ENCODE measurements around the gene CSTF1. TPM values are rescaled to one million over a fixed set of nuclear protein-coding genes. Genes with fewer than 3 reads are reported as not detected.
A peak's percentile ranks its signal among the peaks of the same experiment; 100 is the strongest.
"Not testable (repeated sequence)": the region's sequence is repeated elsewhere in the genome, so short reads cannot be mapped to it uniquely, and the experiment has no call there.

CSTF1 gene
- polyA plus RNA-seq, 6 donors from 2014 or later: 23.6 to 38.0 (median 26.5) TPM

DNA sequence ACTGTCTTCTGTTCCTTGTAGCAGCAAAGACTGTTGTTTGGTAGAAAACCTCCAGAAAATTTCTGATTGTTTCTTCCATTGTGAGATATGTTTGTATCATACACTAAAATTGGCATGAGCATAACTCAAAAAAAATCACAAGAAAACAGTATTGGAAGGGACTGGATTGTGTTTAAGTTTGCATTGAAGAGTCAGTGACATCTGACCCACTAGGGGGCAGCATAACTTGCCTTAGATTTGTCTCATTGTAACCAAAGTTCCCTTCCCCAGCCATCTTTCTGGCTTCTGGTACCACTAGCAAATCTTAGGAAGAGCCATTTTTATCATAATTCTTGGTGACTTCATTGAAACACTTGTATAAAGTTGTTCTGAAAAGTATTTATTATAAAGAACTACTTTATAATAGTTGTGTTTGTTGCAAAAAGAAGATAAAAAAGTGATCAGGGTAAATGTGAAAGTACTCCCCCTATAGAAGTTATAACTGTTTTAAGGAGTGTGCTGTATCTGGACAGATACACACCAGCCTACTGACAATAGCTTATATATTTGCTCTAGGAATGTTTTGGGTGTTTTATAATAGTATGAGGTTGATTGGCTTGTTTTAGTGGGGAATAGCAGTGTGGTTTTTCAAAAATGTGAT lies 7.7 kb downstream of the CSTF1 start:
- Mint-ChIP-seq H3K27me3 (no peaks in the 10 kb centered on the region), H3K27ac (no peak overlapping the region), H3K36me3 (peaks cover 26 to 32% of the 10 kb centered on the region in 2 donors), H3K4me1 (peaks cover 0 to 19% (median 9%) of the 10 kb centered on the region in 3 donors), H3K9me3 (no peaks in the 10 kb centered on the region), H3K4me3 (peak overlapping the region in 1 of 8 donors; percentile 57)
- ATAC-seq (ENCODE audit: low read depth in 2 of 2) (peak; percentile 55 to 73), DNase-seq (peak; percentile 51)

DNA sequence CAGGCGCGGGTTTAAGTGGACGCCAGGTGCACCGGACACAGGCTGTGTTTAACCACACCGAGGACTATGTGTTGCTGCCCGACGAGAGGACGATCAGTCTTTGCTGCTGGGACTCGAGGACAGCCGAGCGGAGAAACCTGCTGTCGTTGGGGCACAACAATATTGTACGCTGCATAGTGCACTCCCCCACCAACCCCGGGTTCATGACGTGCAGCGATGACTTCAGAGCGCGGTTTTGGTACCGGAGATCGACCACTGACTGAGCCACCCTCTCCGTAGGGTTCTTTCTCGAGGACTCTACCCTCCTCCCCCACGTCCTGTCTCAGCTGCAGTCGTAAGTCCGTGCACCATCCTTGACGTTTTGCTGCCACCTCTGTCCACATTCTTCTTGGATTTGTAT lies 11.0 kb downstream of the CSTF1 start:
- H3K4me3 Mint-ChIP-seq: no peak overlapping the region
- no peak for ATAC-seq (ENCODE audit: low read depth in 2 of 2)

DNA sequence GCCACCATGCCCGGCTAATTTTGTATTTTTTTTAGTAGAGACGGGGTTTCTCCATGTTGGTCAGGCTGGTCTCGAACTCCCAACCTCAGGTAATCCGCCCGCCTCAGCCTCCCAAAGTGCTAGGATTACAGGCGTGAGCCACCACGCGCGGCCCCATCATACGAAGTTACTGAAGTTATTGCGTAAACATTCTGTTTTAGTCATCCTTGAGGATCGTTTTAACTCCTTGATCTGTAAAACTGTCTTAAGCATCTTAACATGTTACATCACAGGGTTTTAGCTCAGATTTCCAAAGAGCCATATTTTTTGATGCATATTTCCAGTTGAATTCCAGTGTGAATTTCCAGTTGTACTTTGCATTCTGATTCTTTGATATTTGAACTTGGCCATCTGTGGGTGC lies 12.9 kb downstream of the CSTF1 start:
- H3K27me3 Mint-ChIP-seq; ATAC-seq (ENCODE audit: low read depth in 2 of 2); H3K4me1 Mint-ChIP-seq; H3K4me3 Mint-ChIP-seq; H3K9me3 Mint-ChIP-seq; DNase-seq; H3K27ac Mint-ChIP-seq: not testable (repeated sequence)
- H3K36me3 Mint-ChIP-seq: peaks cover 7 to 15% of the 10 kb centered on the region in 2 donors

More for the DNA sequence above, 11.0 kb downstream of the CSTF1 start:
- peaks cover 0 to 16% (median 0%) of the 10 kb centered on the region in 3 donors for H3K4me1 Mint-ChIP-seq
- no peak for DNase-seq
- no peaks in the 10 kb centered on the region for H3K9me3 Mint-ChIP-seq
- H3K27me3 Mint-ChIP-seq: no peaks in the 10 kb centered on the region
- peaks cover 14 to 27% of the 10 kb centered on the region in 2 donors for H3K36me3 Mint-ChIP-seq
- H3K27ac Mint-ChIP-seq: no peak overlapping the region

DNA sequence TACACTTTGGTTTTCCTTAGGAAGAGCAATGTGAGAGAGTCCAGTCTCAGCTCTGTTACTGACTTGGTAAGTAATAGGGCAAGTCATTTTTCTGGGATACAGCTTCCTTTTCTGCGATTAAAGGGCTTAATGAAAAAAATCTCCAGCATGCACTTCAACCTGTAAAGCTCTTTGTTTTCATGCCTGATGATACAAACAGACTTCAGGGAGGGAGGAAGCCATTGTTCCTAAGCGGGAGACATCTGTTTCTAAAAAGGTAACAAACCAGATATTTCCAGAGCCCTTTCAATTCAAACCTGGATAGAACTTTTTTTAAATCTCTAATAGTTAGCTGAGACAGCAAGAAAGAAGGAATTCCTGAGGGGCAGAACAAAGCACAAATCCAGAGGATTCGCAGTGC lies 14.5 kb downstream of the CSTF1 start:
- Mint-ChIP-seq H3K27me3 (no peaks in the 10 kb centered on the region), H3K4me3 (no peak overlapping the region), H3K36me3 (peaks cover 7 to 14% of the 10 kb centered on the region in 2 donors), H3K4me1 (peaks cover 8 to 17% (median 9%) of the 10 kb centered on the region in 3 donors), H3K9me3 (no peaks in the 10 kb centered on the region), H3K27ac (peak overlapping the region in 2 of 6 donors; percentile 59 to 82)
- ATAC-seq (ENCODE audit: low read depth in 2 of 2) (no peak), DNase-seq (no peak)

DNA sequence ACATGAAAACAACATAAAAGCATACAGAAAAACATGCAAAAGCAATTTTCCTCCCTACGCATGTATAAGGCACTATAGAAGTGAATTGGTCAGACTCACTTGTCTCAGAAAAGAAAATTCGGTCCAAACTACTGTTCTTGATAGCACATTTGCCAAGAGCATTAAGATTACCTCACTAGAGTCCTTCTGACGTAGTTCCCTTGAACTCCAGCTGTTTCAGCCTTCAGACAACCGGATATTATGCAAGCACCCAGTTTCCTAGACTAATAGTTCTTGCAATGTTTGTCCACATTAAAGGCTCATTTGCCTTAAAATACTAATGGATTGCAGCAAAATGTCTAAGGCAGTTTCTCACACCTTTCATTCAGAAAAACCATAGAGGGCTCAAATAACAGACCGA lies 17.1 kb downstream of the CSTF1 start:
- H3K4me1 Mint-ChIP-seq: peaks cover 14 to 15% (median 14%) of the 10 kb centered on the region in 3 donors
- peaks cover 5 to 7% of the 10 kb centered on the region in 2 donors for H3K36me3 Mint-ChIP-seq
- DNase-seq (no peak), ATAC-seq (ENCODE audit: low read depth in 2 of 2) (no peak)
- H3K27ac Mint-ChIP-seq: no peak overlapping the region
- H3K4me3 Mint-ChIP-seq: no peak overlapping the region
- H3K9me3 Mint-ChIP-seq: no peaks in the 10 kb centered on the region
- no peaks in the 10 kb centered on the region for H3K27me3 Mint-ChIP-seq

DNA sequence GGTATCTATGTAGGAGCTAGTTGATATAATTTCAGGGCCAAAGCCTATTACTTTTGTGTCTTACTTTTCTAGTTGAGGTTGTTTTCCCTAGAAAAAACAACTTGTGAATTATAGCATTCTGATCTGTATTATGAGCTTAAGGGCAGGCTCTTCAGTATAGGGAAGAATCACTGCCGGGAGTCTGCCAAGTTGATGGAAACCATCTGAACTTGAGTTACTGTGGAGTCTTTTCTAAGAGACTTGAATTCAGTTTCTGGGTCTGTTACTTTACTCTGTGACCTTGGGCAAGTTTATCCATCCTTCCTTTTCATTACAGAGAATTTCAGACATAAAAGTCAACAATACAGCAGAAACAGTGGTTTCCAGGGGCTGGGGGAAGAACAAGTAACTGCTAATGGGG lies 17.5 kb downstream of the CSTF1 start:
- peaks cover 5 to 7% of the 10 kb centered on the region in 2 donors for H3K36me3 Mint-ChIP-seq
- peaks cover 14 to 15% (median 14%) of the 10 kb centered on the region in 3 donors for H3K4me1 Mint-ChIP-seq
- DNase-seq (no peak), ATAC-seq (ENCODE audit: low read depth in 2 of 2) (no peak)
- H3K27me3 Mint-ChIP-seq: no peaks in the 10 kb centered on the region
- no peaks in the 10 kb centered on the region for H3K9me3 Mint-ChIP-seq
- no peak overlapping the region for H3K4me3 Mint-ChIP-seq
- no peak overlapping the region for H3K27ac Mint-ChIP-seq

DNA sequence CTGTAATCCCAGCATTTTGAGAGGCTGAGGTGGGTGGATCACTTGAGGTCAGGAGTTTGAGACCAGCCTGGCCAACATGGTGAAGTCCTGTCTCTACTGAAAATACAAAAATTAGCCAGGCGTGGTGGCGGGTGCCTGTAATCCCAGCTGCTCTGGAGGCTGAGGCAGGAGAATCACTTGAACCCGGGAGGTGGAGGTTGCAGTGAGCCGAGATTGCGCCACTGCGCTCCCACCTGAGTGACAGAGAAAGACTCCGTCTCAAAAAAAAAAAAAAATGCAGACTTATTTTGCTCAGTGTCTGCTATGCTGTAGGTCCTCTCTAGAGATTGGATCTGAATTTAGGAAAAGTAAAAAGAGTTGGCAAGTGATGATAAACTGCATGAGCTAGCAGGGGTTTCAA lies 18.8 kb downstream of the CSTF1 start:
- peak overlapping the region; percentile 31 to 84 (median 68) for H3K4me3 Mint-ChIP-seq
- not testable (repeated sequence) for ATAC-seq (ENCODE audit: low read depth in 2 of 2); DNase-seq; H3K27me3 Mint-ChIP-seq; H3K9me3 Mint-ChIP-seq; H3K36me3 Mint-ChIP-seq
- peaks cover 14 to 15% (median 14%) of the 10 kb centered on the region in 3 donors for H3K4me1 Mint-ChIP-seq
- H3K27ac Mint-ChIP-seq: peak overlapping the region; percentile 6 to 89 (median 58)

DNA sequence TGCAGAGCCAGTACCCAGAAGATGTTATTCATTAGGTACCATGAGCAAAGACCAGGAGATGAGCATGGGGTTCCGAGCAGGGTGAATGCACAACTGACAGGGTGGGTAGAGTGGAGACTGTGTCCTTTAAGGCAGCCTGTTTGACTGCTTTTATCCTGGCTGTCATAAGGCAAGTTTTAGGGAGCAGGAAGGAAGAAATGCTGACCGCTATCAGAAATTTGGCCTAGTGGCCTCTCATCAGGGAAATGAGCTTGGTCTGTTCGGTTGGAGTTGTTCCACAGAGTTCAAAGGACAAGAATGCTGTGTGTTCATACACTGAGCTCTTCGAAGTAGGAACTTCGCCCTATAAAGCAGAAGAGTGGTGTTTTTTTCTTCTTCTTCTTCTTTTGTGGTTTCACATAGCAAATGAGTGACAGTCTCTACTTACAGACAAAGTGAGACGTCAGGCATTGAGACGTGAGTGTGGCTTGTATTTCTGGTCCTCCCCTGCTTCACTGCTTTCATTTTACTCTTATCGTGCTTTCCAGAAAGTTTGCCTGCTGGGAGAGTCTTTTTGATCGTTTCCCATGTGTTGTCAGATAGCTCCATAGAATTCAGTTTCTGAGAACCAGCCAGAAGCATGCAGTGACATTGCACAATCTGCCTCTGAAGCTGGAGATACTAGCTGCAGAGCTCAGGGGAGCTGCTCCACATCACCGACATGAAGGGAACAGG lies 19.5 kb downstream of the CSTF1 start, which contains the start of gene CASS4:
TSS of gene CASS4 (plus strand) at position 502 of the 714 bp plus-strand sequence. CDS start at position 701, 199 bp downstream.
- H3K4me1 Mint-ChIP-seq: peaks cover 14 to 15% (median 14%) of the 10 kb centered on the region in 3 donors
- H3K4me3 Mint-ChIP-seq: peak within 1 kb of the TSS; percentile 52 to 84 (median 72)
- peak; percentile 23 for DNase-seq
- H3K27me3 Mint-ChIP-seq: no peaks in the 10 kb centered on the region
- H3K9me3 Mint-ChIP-seq: no peaks in the 10 kb centered on the region
- peaks cover under 1 to 5% of the 10 kb centered on the region in 2 donors for H3K36me3 Mint-ChIP-seq
- ATAC-seq (ENCODE audit: low read depth in 2 of 2): peak; percentile 84 to 93
- peak within 1 kb of the TSS; percentile 32 to 89 (median 87) for H3K27ac Mint-ChIP-seq

DNA sequence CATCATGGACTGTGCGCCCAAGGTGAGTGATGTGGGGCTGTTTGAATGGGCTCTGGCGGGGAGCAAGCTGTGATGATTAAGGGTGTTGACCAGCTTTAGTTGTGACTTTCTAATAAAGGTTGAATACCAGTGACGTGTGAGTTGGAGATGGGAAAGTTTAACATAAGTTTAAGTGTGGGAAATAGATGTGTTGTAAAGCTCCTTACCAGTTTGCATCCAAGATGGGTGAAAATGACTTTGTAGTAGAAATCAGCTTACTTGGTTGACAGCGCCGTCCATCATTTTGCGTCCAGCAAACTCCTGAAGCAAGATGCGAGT lies 20.0 kb downstream of the CSTF1 start:
- peaks cover 6 to 8% of the 10 kb centered on the region in 2 donors for H3K36me3 Mint-ChIP-seq
- H3K4me3 Mint-ChIP-seq: peak overlapping the region in 7 of 8 donors; percentile 52 to 84 (median 65)
- peak overlapping the region in 5 of 6 donors; percentile 3 to 86 (median 32) for H3K27ac Mint-ChIP-seq
- no peak for ATAC-seq (ENCODE audit: low read depth in 2 of 2)
- peaks cover 14 to 15% (median 14%) of the 10 kb centered on the region in 3 donors for H3K4me1 Mint-ChIP-seq
- H3K27me3 Mint-ChIP-seq: no peaks in the 10 kb centered on the region
- no peak for DNase-seq
- H3K9me3 Mint-ChIP-seq: no peaks in the 10 kb centered on the region

DNA sequence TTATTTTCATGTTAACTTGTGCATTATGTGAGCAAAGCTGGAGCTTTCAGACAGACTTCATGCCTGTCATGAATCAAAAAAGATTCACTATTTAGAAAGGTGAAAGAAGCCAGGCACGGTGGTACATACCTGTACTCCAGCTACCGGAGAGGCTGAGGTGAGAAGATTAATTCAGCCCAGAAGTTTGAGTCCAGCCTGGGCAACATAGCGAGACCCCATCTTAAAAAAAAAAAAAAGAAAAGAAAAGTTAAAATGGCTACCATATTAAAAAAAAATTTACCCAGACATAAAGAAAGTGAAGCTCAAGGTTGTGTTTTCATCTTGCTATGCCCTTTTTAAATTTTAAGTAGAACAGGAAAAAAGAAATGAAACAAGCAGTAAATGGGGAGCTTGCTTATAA lies 20.5 kb downstream of the CSTF1 start:
- Mint-ChIP-seq H3K27me3 (no peaks in the 10 kb centered on the region), H3K4me1 (peaks cover 14 to 16% (median 15%) of the 10 kb centered on the region in 3 donors), H3K36me3 (peaks cover 8% of the 10 kb centered on the region in 2 donors), H3K9me3 (no peaks in the 10 kb centered on the region), H3K27ac (peak overlapping the region in 3 of 6 donors; percentile 83 to 88 (median 88)), H3K4me3 (peak overlapping the region in 1 of 8 donors; percentile 4)
- no peak for ATAC-seq (ENCODE audit: low read depth in 2 of 2)
- no peak for DNase-seq

DNA sequence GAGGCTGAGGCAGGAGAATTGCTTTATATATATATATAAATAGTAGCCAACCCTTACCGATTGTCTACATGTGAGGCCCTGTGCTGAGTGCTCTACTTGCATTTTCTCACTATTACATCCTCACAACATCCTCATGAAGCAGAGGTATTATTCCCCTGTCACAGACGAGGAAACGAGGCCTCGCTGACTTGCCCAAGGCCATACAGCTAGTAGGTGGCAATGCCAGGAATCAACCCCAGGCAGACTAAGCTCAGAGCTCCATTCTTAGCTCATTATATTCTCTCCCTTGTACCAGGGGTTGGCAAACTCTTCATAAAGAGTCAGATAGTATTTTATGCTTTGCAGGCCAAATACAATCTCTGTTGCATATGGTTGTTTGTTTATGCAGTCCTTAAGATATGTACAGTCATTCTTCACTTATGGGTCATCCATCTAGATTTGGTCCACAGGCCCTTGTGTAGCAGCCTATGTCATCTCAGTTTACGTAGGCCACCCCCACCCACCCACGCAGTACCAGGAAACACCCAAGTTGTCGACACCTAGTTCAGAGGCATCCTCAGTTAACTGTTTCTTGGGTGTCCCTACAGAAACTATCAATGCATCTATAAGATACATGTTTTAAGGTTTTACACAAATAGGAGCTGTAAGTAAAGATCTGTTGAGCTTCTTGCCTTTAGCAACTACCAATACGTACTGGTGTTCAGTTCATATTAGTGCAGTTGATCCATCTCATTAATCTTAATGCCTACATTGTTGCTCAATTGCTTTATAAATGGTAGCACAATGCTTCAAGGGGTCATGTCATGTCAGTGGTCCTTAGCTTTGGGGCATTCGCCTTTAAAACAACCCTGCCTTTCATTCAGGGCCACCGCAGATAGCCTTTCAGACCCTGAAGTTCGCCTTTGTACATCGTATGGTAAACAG lies 22.7 kb downstream of the CSTF1 start:
- DNase-seq (no peak), ATAC-seq (ENCODE audit: low read depth in 2 of 2) (no peak)
- no peaks in the 10 kb centered on the region for H3K9me3 Mint-ChIP-seq
- H3K4me3 Mint-ChIP-seq: peak overlapping the region in 1 of 8 donors; percentile 5
- no peak overlapping the region for H3K27ac Mint-ChIP-seq
- peaks cover 8 to 12% of the 10 kb centered on the region in 2 donors for H3K36me3 Mint-ChIP-seq
- peaks cover 19 to 26% (median 19%) of the 10 kb centered on the region in 3 donors for H3K4me1 Mint-ChIP-seq
- H3K27me3 Mint-ChIP-seq: peaks cover 0 to 5% (median 0%) of the 10 kb centered on the region in 3 donors

DNA sequence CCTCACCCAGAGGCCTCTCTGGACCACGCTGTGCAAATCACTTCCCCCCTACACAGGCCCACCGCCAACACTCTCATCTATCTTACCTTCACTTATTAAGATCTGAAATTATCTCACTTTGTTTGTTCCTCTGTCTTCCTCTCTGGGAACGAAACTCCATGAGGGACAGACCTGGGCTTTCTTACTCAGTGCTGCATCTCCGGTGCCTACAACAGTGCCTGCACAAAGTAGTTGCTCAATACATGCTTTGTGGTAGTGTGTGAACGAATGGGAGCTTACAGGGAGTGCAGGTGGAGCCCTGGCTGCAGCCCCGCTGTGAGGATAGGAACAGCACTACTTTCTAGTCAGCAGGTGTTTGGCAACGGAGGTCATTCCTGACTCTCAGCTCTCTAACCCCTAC lies 25.0 kb downstream of the CSTF1 start:
- DNase-seq: no peak
- Mint-ChIP-seq H3K36me3 (peaks cover 8 to 12% of the 10 kb centered on the region in 2 donors), H3K4me3 (no peak overlapping the region), H3K27ac (peak overlapping the region in 3 of 6 donors; percentile 29 to 70 (median 31)), H3K9me3 (no peaks in the 10 kb centered on the region), H3K27me3 (peaks cover 0 to 8% (median 5%) of the 10 kb centered on the region in 3 donors), H3K4me1 (peaks cover 5 to 13% (median 6%) of the 10 kb centered on the region in 3 donors)
- ATAC-seq (ENCODE audit: low read depth in 2 of 2): no peak

DNA sequence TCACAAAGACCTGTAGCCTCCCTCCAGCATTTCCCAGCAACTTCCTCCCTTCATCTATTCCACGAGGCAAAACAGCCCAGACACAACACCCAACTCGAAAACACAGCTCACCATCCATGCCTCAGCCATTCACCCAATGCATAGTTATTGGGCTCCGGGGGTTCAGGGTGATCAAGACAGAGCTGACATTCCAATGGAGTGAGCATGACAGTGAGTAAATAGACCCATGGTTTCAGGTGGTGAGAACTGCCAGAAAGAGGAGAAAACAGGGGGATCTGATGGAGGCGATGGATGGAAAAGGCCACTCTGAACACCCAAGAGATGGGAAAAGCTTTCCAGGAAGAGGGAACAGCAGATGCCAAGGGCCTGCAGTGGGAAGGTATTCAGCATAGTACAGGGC lies 25.5 kb downstream of the CSTF1 start:
- ATAC-seq (ENCODE audit: low read depth in 2 of 2): no peak
- no peak for DNase-seq
- H3K27ac Mint-ChIP-seq: peak overlapping the region in 2 of 6 donors; percentile 44 to 70
- peaks cover 8 to 12% of the 10 kb centered on the region in 2 donors for H3K36me3 Mint-ChIP-seq
- peak overlapping the region in 2 of 8 donors; percentile 1 to 45 for H3K4me3 Mint-ChIP-seq
- peaks cover 0 to 8% (median 5%) of the 10 kb centered on the region in 3 donors for H3K27me3 Mint-ChIP-seq
- peaks cover 4 to 12% (median 9%) of the 10 kb centered on the region in 3 donors for H3K4me1 Mint-ChIP-seq
- H3K9me3 Mint-ChIP-seq: no peaks in the 10 kb centered on the region

Data from naive B cell (primary cell).